Left lung (tissue), 10 donors: ENCODE results near the gene CPM. TPM values are rescaled to one million over a fixed set of nuclear protein-coding genes. Genes with fewer than 3 reads are reported as not detected.

Source experiments
- ATAC-seq: fragments of 200-7000 bp; cut with Tn5 transposase; one replicate; pipeline ENCODE4 v1.9.1; 2020; ENCODE audit warnings: moderate library complexity
- DNase-seq, 4 donors: peaks; one replicate each; pipeline ENCODE4 v3.0.0-alpha.2; 2013 to 2020
- H3K27ac ChIP-seq, 2 donors: fragments of 200-600 bp; sonication (generic) in 1 of 2; one replicate each; pipeline versions ENCODE4 v1.5.0 to v1.8.0; 2020 to 2021
- H3K27me3 ChIP-seq, 2 donors: fragments of 200-600 bp; sonication (generic) in 1 of 2; one replicate each; pipeline versions ENCODE4 v1.5.0 to v1.8.0; 2020 to 2021
- H3K36me3 ChIP-seq, 2 donors: fragments of 200-600 bp; sonication (generic) in 1 of 2; one replicate each; pipeline versions ENCODE4 v1.5.0 to v1.8.0; 2020 to 2021
- H3K4me1 ChIP-seq, 2 donors: fragments of 200-600 bp; one replicate each; pipeline ENCODE4 v1.8.0; 2021
- H3K4me3 ChIP-seq, 2 donors: fragments of 200-600 bp; sonication (generic) in 1 of 2; one replicate each; pipeline versions ENCODE4 v1.5.0 to v1.8.0; 2020 to 2021; ENCODE audit warnings: mild to moderate bottlenecking in 1 of 2
- H3K9me3 ChIP-seq, 2 donors: fragments of 200-600 bp; sonication (generic) in 1 of 2; one replicate each; pipeline versions ENCODE4 v1.5.0 to v1.8.0; 2020 to 2021
- intact Hi-C, 2 donors: fragments of 100-400 bp; cut with DNase I; formaldehyde crosslinking; loops; one replicate each; pipeline versions ENCODE4 v1.11.2 to v1.14.2; 2022
- polyA plus RNA-seq, 6 donors: library from polyadenylated mRNA; unstranded; fragments of 120-200 nt; gene quantifications; one replicate each; pipeline ENCODE4 v1.2.1, GENCODE V29; 2013; ENCODE audit not compliant: insufficient read length in 6 of 6
- total RNA-seq, 2 donors: library from RNA; stranded (reverse); fragmentation: NEBNext Ultra II Directional; extraction: Animal tissue kit (Norgen Biotek cat#: 25700); gene quantifications; one replicate each; pipeline ENCODE4 v1.2.1, GENCODE V29; 2021
- TF ChIP-seq, protein P1 (sequence below), 2 donors: fragments of 200-600 bp; sonication (generic) in 1 of 2; IDR thresholded peaks; one replicate each; pipeline versions ENCODE4 v1.5.0 to v1.8.0; 2021; ENCODE audit warnings: antibody characterized with exemption in 2 of 2
- donor health status: DM: no; HTN: yes; CAD: no.
- donor health status: DM: no; HTN: no; CAD: no.

Gene CPM
- total and polyA plus RNA-seq, 8 donors = 180 to 708 (median 336) TPM

DNA sequence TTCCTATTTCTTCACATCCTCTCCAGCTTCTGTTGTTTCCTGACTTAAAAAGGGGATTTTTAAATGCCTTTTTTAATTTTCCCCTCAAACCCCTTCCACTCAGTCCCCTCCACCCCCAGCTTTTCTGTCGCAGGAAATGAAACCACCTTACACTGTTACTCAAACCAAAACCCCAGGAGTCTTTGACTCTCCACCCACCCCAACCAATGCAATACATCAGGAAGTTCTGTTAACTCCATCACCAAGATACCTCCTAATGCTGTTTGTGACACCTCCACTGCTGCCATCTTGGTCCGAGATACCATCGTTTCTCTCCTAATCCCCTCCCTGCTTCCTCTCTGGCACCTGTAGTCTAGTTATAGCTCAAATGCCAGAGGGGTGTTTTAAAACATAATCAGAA is 25.4 kb upstream of the CPM start:
- TF ChIP-seq, protein P1, sequence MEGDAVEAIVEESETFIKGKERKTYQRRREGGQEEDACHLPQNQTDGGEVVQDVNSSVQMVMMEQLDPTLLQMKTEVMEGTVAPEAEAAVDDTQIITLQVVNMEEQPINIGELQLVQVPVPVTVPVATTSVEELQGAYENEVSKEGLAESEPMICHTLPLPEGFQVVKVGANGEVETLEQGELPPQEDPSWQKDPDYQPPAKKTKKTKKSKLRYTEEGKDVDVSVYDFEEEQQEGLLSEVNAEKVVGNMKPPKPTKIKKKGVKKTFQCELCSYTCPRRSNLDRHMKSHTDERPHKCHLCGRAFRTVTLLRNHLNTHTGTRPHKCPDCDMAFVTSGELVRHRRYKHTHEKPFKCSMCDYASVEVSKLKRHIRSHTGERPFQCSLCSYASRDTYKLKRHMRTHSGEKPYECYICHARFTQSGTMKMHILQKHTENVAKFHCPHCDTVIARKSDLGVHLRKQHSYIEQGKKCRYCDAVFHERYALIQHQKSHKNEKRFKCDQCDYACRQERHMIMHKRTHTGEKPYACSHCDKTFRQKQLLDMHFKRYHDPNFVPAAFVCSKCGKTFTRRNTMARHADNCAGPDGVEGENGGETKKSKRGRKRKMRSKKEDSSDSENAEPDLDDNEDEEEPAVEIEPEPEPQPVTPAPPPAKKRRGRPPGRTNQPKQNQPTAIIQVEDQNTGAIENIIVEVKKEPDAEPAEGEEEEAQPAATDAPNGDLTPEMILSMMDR (IDR thresholded peaks at IDR 0.05) = no peak

DNA sequence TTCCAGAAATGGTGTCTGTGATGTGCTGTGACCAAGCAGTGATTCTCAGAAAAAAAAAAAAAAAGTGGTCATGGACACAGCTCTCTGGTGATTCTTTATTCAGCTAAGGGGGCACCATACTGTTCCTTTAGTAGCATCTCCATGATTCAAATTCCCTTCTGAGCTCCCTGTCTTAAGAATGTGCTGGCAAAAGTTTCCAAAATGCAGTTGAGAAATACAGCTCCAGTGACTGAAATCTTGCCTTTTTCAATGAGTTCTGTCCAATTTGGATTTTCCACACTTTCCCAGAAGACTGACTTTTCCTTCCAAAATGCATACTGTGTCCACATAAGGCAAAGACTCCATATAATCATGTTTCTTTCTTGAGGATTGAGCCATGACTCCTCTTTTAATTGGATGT is 24.3 kb upstream of the CPM start:
- no peak for DNase-seq
- ATAC-seq = no peak

More for the DNA sequence above, 25.4 kb upstream of the CPM start:
- intact Hi-C loops = no loop called here
- Histone ChIP-seq H3K9me3 (no peaks in the 10 kb centered on the region), H3K4me1 (peaks cover 5 to 46% of the 10 kb centered on the region in 2 donors), H3K36me3 (no peaks in the 10 kb centered on the region), H3K27ac (no peak overlapping the region), H3K4me3 (no peak overlapping the region), H3K27me3 (no peaks in the 10 kb centered on the region)
- ATAC-seq (no peak), DNase-seq (no peak)

DNA sequence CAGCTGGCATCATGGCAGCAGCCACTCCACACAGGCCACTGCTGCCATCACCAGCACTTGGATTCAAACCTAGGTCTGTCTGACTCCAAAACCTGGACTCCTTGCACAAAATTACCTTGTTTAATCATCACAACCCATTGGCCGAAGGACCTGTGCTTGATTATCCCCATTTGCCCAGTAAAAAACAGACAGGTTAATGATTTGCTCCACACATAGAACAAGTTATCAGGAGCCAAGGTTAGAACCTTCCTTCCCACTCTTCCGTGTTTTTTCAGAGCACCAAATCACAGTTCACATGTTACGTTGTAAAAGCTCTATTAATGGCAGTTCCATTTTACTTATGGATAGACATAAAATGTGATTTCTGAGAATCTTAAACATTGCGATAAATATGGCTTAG is 23.5 kb upstream of the CPM start:
- TF ChIP-seq, protein P1 (IDR thresholded peaks at IDR 0.05) = no peak
- Histone ChIP-seq H3K36me3 (no peaks in the 10 kb centered on the region), H3K27ac (no peak overlapping the region), H3K4me1 (peaks cover 5 to 57% of the 10 kb centered on the region in 2 donors), H3K9me3 (no peaks in the 10 kb centered on the region), H3K4me3 (no peak overlapping the region), H3K27me3 (no peaks in the 10 kb centered on the region)
- intact Hi-C loops = no loop called here
- no peak for ATAC-seq
- DNase-seq = no peak

More for the DNA sequence above, 24.3 kb upstream of the CPM start:
- H3K4me1 ChIP-seq = peaks cover 5 to 49% of the 10 kb centered on the region in 2 donors
- TF ChIP-seq, protein P1 (IDR thresholded peaks at IDR 0.05) = no peak
- intact Hi-C loops = no loop called here
- H3K27me3 ChIP-seq = no peaks in the 10 kb centered on the region
- no peak overlapping the region for H3K4me3 ChIP-seq
- H3K27ac ChIP-seq = no peak overlapping the region
- H3K36me3 ChIP-seq = no peaks in the 10 kb centered on the region
- no peaks in the 10 kb centered on the region for H3K9me3 ChIP-seq

DNA sequence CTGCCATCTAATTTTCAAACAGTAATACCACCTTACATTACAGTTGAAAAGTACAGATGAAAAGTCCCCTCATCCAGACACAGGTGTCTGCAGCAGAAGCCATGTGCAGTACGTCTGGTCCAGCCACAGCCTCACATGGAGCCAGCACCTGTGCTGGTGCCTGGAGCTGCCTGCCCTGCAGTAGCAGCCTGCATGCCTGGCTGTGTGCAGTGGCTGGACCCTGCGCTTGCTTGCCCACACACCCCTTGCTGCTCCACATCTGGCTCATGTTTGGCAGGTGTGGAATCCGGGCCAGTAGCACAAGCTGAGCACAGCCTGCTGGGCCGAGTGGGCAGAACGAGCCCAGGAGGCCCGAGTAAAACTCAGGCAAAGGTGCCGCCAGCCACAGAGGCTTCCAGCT is 21.8 kb upstream of the CPM start:
- ATAC-seq (no peak), DNase-seq (no peak)
- H3K4me3 ChIP-seq = no peak overlapping the region
- no peaks in the 10 kb centered on the region for H3K9me3 ChIP-seq
- intact Hi-C loops = no loop called here
- H3K36me3 ChIP-seq = no peaks in the 10 kb centered on the region
- no peaks in the 10 kb centered on the region for H3K27me3 ChIP-seq
- H3K4me1 ChIP-seq = peaks cover 5 to 63% of the 10 kb centered on the region in 2 donors
- TF ChIP-seq, protein P1 (IDR thresholded peaks at IDR 0.05) = no peak
- no peak overlapping the region for H3K27ac ChIP-seq

DNA sequence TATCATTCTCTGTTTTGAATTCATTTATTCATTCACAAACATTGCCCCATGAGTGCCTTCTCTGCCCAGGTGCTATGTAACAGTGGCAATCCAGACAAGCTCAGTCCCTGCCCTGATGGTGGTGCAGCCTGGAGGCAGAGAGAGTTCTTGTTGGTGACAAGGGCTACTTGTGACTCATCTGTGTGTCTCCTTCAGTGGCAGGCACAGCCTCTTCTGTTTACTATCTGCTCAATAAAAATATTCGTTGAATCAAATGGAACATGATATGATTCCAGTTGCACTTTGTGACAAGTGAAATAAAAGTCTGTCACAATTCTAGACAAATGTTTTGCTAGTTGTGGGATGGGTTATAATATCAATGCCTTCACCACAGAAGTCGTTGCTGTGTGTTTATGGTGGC is 20.6 kb upstream of the CPM start:
- intact Hi-C loops = no loop called here

More for the DNA sequence above, 20.6 kb upstream of the CPM start:
- Histone ChIP-seq H3K36me3 (no peaks in the 10 kb centered on the region), H3K4me3 (no peak overlapping the region), H3K27me3 (no peaks in the 10 kb centered on the region), H3K27ac (no peak overlapping the region), H3K9me3 (no peaks in the 10 kb centered on the region), H3K4me1 (peaks cover 5 to 51% of the 10 kb centered on the region in 2 donors)
- ATAC-seq (peak; percentile 52), DNase-seq (no peak)
- TF ChIP-seq, protein P1 (IDR thresholded peaks at IDR 0.05) = no peak
